ENCODE results near the gene BIVM.

BIVM gene

GRCh38 chr13:102845630-102846260 is 46.8 kb downstream of the BIVM start, which contains the start of gene ERCC5:
Gene ERCC5, plus strand, starts transcription at chr13:102846032. Its CDS starts 235 bp downstream, at chr13:102846267.
- DNase-seq, result peak; percentile 90

DNA sequence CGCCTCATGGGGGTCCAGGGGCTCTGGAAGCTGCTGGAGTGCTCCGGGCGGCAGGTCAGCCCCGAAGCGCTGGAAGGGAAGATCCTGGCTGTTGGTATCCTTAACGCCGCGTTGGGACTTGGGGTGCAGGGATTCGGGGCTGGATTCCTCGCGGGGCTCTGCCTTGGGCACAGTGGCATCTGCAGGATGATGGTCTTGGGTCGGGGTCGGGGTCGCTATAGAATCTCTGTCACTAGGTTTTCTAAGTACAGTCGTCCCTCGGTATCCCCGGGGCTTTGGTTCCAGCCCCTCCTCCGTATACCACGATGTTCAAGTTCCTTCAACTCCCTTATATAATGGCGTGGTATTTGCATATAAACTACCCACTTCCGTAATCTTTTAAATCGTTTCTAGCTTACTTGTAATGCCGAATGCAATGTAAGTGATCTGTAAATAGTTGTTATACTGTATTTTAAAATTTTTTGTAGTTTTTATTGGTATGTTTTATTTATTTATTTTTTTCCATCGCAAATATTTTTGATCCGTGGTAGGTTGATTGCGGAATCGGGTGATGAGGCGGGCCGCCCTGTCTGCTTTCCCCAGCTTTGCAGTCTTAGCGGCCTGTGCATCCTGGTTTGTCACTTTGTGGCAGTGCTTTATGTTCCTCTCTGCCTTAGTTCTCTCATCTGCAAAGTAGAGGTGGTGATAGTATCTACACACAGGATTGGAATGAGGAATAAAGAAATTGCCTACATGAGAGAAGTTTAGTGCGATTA is 47.5 kb downstream of the BIVM start:
- peak; percentile 29 for DNase-seq

GRCh38 chr13:102847272-102848234 is 48.6 kb downstream of the BIVM start:
- DNase-seq, result no peak

DNA sequence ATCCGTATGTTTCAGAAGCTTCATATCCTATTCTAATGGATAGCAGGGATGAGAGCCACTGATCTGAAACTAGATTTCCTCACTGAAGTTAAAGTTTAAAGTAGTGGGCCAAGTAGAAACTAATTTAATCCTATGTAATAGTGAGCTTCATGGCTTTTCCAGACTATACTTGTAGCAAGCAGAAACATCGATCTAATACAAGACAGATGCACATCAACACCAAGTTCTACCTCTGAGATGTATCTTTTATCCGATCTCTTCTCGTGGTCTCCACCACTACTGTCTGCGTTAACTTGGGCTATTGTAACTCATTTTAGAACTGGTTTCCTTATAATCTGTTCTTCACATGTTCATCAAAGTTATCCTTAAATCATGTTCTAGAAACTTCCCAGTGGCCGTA is 50.0 kb downstream of the BIVM start:
- DNase-seq, result no peak

DNA sequence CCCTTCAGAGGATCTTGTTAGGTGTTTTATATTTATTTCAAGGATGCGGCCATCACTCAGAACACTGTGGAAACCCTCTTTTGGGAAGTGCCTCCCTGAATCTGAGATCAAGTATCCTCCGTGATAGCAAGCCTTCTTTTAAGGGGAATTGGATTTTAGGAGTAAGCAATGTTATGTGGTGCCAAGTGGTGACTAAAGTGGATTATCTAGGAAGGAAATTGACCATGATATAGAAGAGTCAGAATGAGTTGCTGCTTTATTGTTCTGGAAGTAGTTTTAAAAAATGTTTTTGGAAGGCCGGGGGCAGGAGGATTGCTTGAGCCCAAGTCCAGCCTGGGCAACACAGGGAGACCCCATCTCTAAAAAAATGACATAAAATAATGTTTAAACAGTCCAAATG is 53.6 kb downstream of the BIVM start:
- no peak for DNase-seq

- no peak for DNase-seq
Observed at GRCh38 chr13:102854675-102855074, 55.8 kb downstream of the BIVM start.

DNA sequence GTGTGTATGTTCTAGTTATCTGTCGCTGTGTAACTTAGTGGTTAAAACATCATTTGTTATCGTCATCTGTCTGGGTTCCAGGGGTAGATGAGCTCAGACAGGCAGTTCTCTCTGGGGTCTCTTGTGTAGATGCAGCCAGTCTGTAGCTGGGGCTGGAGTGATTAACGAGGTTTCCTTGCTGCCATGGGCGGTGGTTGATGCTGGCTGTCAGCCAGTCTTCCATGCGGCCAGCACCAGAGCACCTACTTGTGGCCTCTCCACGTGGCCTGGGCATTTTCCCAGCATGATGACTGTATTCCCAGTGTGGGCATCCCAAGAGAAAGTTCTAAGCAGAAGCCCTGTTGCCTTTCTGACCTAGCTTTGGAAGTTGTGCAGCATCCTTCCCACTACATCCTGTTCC is 57.6 kb downstream of the BIVM start:
- no peak for DNase-seq

DNA sequence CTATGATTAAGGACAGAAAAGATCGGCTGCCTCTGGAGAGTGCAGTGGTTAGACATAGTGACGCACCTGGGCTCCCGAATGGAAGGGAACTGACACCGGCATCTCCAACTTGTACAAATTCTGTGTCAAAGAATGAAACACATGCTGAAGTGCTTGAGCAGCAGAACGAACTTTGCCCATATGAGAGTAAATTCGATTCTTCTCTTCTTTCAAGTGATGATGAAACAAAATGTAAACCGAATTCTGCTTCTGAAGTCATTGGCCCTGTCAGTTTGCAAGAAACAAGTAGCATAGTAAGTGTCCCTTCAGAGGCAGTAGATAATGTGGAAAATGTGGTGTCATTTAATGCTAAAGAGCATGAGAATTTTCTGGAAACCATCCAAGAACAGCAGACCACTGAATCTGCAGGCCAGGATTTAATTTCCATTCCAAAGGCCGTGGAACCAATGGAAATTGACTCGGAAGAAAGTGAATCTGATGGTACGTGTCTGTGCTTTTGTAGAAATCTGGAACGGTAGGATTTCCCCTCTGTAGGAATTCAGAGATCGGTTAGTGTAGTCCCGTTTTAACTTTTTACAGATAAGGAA is 63.8 kb downstream of the BIVM start:
- no peak for DNase-seq

DNA sequence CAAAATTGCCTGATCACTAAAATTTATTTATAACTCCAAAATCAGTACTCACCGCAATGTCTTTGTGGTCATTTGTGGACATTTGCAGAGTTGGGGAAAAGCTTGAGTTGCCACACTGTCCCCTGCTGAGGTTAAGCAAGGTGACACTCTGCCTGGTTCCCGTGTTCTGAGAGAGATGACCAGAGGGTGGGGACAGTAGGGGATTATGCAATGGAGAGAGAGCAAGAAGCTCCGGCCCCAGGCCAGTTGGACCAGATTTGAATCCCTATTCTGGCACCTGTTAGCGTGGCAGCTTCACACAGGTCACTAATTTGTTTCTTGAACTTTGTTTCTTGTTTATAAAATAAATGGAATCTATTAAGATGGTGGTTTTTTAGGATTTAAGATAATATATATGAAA is 64.7 kb downstream of the BIVM start:
- no peak for DNase-seq

DNA sequence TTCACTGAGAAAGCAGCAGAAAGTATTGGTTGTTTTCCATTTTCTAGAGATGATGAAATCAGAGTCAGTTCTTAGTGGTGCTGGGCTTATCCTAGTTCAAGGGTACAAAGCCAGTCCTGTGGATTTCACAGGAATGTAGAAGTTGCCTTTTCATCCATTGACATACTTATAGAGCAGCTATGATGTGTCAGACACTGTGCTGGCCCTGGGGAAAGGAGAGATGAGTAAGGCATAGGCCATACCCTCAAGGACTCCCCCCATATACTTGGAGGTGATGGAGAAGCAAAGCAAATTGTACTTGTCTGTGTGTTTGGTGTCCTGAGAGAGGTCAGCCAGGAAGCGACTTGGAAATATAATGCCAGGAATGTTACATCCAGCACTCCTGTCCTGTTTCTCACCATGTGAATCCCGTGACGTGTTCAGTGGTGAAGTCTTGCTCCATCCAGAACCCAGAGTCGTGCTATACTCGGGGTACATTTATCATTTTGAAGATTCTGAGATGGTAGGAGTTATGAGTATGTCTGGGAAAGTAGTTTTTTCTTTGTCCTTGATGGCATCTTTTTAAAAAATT is 69.5 kb downstream of the BIVM start:
- DNase-seq, result no peak

GRCh38 chr13:102869948-102870676 is 71.2 kb downstream of the BIVM start:
- no peak for DNase-seq

GRCh38 chr13:102870677-102871415 is 71.9 kb downstream of the BIVM start:
- DNase-seq, result peak; percentile 17

DNA sequence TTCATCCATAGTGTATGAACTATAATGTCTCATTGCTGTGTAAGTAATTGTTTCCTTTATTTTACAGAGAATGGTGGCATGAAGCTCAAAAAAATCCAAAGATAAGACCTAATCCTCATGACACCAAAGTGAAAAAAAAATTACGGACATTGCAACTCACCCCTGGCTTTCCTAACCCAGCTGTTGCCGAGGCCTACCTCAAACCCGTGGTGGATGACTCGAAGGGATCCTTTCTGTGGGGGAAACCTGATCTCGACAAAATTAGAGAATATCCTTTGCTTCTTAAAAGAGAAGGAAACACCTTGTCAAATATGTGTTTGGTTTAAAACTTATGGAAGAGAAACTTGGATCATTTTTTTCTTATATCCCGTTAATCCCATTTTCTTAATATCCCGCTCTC is 73.2 kb downstream of the BIVM start:
- DNase-seq, result no peak

DNA sequence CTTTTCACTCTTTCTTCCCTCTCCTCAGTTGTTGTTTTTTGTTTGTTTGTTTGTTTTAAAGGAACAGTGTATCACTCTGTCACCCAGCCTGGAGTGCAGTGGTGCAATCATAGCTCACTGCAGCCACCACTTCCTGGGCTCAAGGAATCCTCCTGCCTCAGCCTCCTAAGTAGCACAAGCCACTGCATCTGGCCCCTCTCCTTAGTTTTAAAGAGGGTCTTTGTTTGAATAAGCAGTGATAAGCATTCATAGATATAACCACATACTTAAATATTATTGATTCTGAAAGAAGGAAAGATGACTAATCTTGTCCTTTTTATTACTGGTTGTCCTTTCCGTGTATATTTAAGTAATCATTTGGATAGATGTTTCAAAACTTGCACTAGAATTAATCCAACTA is 73.6 kb downstream of the BIVM start:
- DNase-seq, result no peak

DNA sequence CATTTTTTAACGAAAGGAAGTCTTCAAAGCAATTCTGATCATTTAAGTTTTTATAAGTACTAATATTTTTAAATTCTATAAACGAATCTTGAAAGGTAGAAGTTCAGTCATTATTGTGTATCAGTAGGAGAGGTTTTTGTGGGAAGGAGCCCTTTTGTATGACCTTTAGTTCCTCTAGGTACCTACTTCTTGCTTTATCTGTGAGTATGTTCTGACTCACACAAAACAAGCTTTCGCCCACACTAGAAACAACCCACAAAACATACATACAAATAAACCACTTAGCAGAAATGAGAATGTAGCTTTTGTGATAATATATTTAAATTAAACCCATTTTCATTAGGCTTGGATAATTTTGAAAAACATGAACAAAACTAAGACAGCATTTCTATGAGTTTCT is 74.7 kb downstream of the BIVM start:
- DNase-seq, result no peak

GRCh38 chr13:102875256-102875655 is 76.3 kb downstream of the BIVM start:
- DNase-seq, result no peak

GRCh38 chr13:102877303-102877702 is 78.4 kb downstream of the BIVM start:
- no peak for DNase-seq

DNA sequence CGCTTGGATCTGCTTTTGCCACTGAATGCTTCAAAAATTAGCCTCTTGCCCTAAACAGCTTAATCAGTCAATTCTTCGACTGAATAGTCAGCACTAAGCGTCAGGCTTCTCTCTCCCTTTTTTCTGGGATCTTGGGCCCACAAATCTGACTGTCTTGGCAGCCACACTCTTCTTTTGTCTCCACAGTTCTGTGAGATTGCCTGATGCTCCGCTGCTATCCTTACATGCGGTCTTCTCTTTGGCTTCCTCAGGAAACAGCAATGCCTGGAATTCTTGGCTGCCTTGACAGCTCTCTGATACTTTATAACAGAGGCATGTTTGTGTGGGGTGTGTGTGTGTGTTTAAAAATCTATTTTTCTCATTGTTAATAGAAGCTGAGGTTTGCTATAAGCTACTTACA is 79.6 kb downstream of the BIVM start:
- DNase-seq, result no peak

- DNase-seq, result no peak
Observed at GRCh38 chr13:102879793-102880499, 81.0 kb downstream of the BIVM start.
